C4-2B (cell line): ENCODE measurements around the gene TCAP.

Experiments used
- CTCF ChIP-seq: fragments of 450-650 bp; conservative IDR thresholded peaks from 2 replicates; pipeline ENCODE4 v1.5.1; 2017; ENCODE audit warnings: mild to moderate bottlenecking
- ZFX ChIP-seq: fragments of 450-650 bp; IDR thresholded peaks from 2 replicates; pipeline ENCODE4 v1.6.1; 2017

- TF ChIP-seq CTCF (no peak), ZFX (no peak)
These were observed 9.0 kb downstream of the TCAP start for GRCh38 chr17:39674179-39674578.
